OCI-LY3 (cell line): ENCODE results near the gene CLDN25.

ENCODE experiments used
- H2AFZ ChIP-seq: fragments of 200-600, 300-600 bp; shearing (Covaris generic); 2 replicates; pipeline ENCODE4 v1.6.0; 2014; ENCODE audit warnings: antibody characterized with exemption, low read depth, low read length
- H3K27ac ChIP-seq: fragments of 200-600, 300-600 bp; sonication (generic); 2 replicates; pipeline ENCODE4 v1.5.1; 2014; ENCODE audit warnings: mild to moderate bottlenecking, low read length, moderate library complexity, mixed read lengths
- H3K27me3 ChIP-seq: fragments of 200-600, 300-600 bp; sonication (generic); 2 replicates; pipeline ENCODE4 v1.6.1; 2014; ENCODE audit warnings: low read depth, low read length, mixed read lengths
- H3K36me3 ChIP-seq: fragments of 200-600, 300-600 bp; sonication (generic); replicated peaks from 2 replicates; pipeline ENCODE3; 2014; ENCODE audit warnings: low read depth, low read length, mixed read lengths
- H3K4me1 ChIP-seq: fragments of 300-600, 200-600 bp; sonication (generic); 2 replicates; pipeline ENCODE4 v1.6.1; 2014; ENCODE audit warnings: low read length, mixed read lengths
- H3K4me2 ChIP-seq: fragments of 200-600, 300-600 bp; sonication (generic); 2 replicates; pipeline ENCODE4 v1.6.1; 2014; ENCODE audit warnings: low read length, mixed read lengths
- H3K4me3 ChIP-seq: fragments of 300-600, 200-600 bp; sonication (generic); 2 replicates; pipeline ENCODE4 v1.5.1; 2014; ENCODE audit warnings: antibody characterized with exemption, mild to moderate bottlenecking, low read length, moderate library complexity
- H3K79me2 ChIP-seq: fragments of 300-600, 200-600 bp; shearing (Covaris generic); 2 replicates; pipeline ENCODE4 v1.6.1; 2014; ENCODE audit warnings: mild to moderate bottlenecking, low read length, mixed read lengths
- H3K9ac ChIP-seq: fragments of 300-600, 200-600 bp; shearing (Covaris generic); 2 replicates; pipeline ENCODE4 v1.6.0; 2014; ENCODE audit warnings: mild to moderate bottlenecking, low read length, moderate library complexity
- H3K9me3 ChIP-seq: fragments of 200-600, 300-600 bp; shearing (Covaris generic); 2 replicates; pipeline ENCODE4 v1.6.1; 2014; ENCODE audit warnings: low read length, mixed read lengths; ENCODE audit not compliant: insufficient read depth
- H4K20me1 ChIP-seq: fragments of 200-600, 300-600 bp; sonication (generic); 2 replicates; pipeline ENCODE4 v1.6.1; 2016; ENCODE audit warnings: low read length, mixed read lengths; ENCODE audit not compliant: insufficient read depth
- CTCF ChIP-seq: fragments of 200-600, 300-600 bp; sonication (generic); IDR thresholded peaks from 2 replicates; pipeline ENCODE4 v1.5.1; 2014; ENCODE audit warnings: antibody characterized with exemption, low read length, low read depth
- EZH2phosphoT487 ChIP-seq: fragments of 200-600 bp; shearing (Covaris generic); IDR thresholded peaks from 2 replicates; pipeline ENCODE4 v1.6.1; 2018; ENCODE audit warnings: antibody characterized with exemption, mixed run types, low read depth

CLDN25 gene

GRCh38 chr11:113817626-113818025 lies 38.0 kb downstream of the CLDN25 start:
- TF ChIP-seq EZH2phosphoT487 (no peak), CTCF (no peak)
- no peaks in the 10 kb centered on the region for H3K79me2 ChIP-seq
- H3K4me1 ChIP-seq, result no peaks in the 10 kb centered on the region
- peaks cover 41% of the 10 kb centered on the region for H3K36me3 ChIP-seq
- no peak overlapping the region for H3K4me2 ChIP-seq
- H3K9me3 ChIP-seq, result no peaks in the 10 kb centered on the region
- no peak overlapping the region for H3K4me3 ChIP-seq
- H4K20me1 ChIP-seq, result no peaks in the 10 kb centered on the region
- no peak overlapping the region for H2AFZ ChIP-seq
- no peak overlapping the region for H3K9ac ChIP-seq
- no peak overlapping the region for H3K27ac ChIP-seq
- no peaks in the 10 kb centered on the region for H3K27me3 ChIP-seq

- no peak overlapping the region for H2AFZ ChIP-seq
- H3K36me3 ChIP-seq, result peaks cover 39% of the 10 kb centered on the region
- no peak overlapping the region for H3K4me2 ChIP-seq
- no peaks in the 10 kb centered on the region for H3K4me1 ChIP-seq
- TF ChIP-seq EZH2phosphoT487, result no peak
- no peak for TF ChIP-seq CTCF
- H3K79me2 ChIP-seq, result no peaks in the 10 kb centered on the region
- no peaks in the 10 kb centered on the region for H3K27me3 ChIP-seq
- H3K4me3 ChIP-seq, result no peak overlapping the region
- no peak overlapping the region for H3K9ac ChIP-seq
- no peak overlapping the region for H3K27ac ChIP-seq
- H4K20me1 ChIP-seq, result no peaks in the 10 kb centered on the region
- no peaks in the 10 kb centered on the region for H3K9me3 ChIP-seq
These were observed 38.8 kb downstream of the CLDN25 start for GRCh38 chr11:113818426-113818825.

- Histone ChIP-seq H4K20me1 (peaks cover 12% of the 10 kb centered on the region), H3K27ac (no peak overlapping the region), H3K4me3 (no peak overlapping the region), H3K9ac (no peak overlapping the region), H3K79me2 (no peaks in the 10 kb centered on the region), H3K36me3 (peaks cover 40% of the 10 kb centered on the region), H3K4me2 (no peak overlapping the region), H3K4me1 (peaks cover 15% of the 10 kb centered on the region), H3K27me3 (no peaks in the 10 kb centered on the region), H2AFZ (no peak overlapping the region), H3K9me3 (no peaks in the 10 kb centered on the region)
- TF ChIP-seq CTCF (no peak), EZH2phosphoT487 (no peak)
These were observed 47.9 kb downstream of the CLDN25 start for GRCh38 chr11:113827477-113827876.

- no peak overlapping the region for H3K4me3 ChIP-seq
These were observed 48.6 kb downstream of the CLDN25 start for GRCh38 chr11:113828191-113828590.

More at GRCh38 chr11:113828191-113828590, 48.6 kb downstream of the CLDN25 start:
- Histone ChIP-seq H3K27ac (no peak overlapping the region), H3K4me2 (no peak overlapping the region), H3K4me1 (peaks cover 15% of the 10 kb centered on the region), H3K36me3 (peaks cover 36% of the 10 kb centered on the region), H3K9me3 (no peaks in the 10 kb centered on the region), H2AFZ (no peak overlapping the region), H3K79me2 (no peaks in the 10 kb centered on the region), H3K27me3 (no peaks in the 10 kb centered on the region), H3K9ac (no peak overlapping the region), H4K20me1 (peaks cover 12% of the 10 kb centered on the region)
- TF ChIP-seq CTCF (no peak), EZH2phosphoT487 (no peak)
